Erythroblast (primary cell): ENCODE measurements around the gene TRNAU1AP.
"Not testable (repeated sequence)": the region's sequence is repeated elsewhere in the genome, so short reads cannot be mapped to it uniquely, and the experiment has no call there.

Source experiments
- DNase-seq, 2 experiments: peaks; one replicate each; lab custom pipeline; 2025; lab: John Stamatoyannopoulos, UW
- GATA1 ChIP-seq: IDR thresholded peaks from 2 replicates; pipeline ENCODE4 v1.6.1; 2011; ENCODE audit warnings: low read depth, mild to moderate bottlenecking, control low read depth, low read length, moderate library complexity
- POLR2A ChIP-seq: IDR thresholded peaks from 2 replicates; pipeline ENCODE4 v1.6.1; 2011; ENCODE audit warnings: mild to moderate bottlenecking, low read length

Gene TRNAU1AP

DNA sequence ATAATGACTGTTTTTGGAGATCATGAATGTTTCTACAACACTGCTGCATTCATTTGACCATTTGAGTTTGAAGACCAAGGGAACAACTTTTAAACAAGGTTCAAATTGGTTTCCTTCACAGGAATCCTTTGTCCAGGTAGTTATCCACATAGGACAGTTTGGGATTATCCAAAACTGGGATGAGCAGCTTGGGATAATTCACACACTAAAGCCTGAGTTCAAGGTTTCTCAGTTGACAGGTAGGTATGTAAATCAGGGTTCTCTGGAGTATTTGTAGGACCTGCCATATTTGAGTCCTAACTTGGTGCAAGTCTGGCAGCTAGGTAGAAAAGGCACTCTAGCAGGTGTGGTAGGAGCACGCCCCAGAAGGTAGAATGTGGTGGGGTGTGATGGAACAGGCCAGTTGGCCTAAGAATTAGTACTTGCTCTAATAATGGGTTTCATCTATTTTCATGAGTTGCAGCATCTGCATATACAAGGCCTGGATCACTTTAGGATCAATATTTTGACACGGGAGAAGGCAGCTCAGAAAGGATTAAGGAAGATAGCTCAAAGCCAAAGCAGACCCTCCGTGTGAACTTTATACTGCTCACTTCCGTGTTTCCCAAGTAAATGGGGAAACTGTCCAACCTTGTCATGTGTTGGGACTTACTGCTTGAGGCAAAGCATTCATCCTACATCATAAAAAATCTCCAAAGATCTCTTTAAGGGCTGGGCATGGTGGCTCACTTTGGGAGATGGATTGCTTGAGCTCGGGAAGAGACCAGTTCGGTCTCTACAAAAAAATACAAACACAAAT lies 25.1 kb downstream of the TRNAU1AP start:
- no peak for DNase-seq

DNA sequence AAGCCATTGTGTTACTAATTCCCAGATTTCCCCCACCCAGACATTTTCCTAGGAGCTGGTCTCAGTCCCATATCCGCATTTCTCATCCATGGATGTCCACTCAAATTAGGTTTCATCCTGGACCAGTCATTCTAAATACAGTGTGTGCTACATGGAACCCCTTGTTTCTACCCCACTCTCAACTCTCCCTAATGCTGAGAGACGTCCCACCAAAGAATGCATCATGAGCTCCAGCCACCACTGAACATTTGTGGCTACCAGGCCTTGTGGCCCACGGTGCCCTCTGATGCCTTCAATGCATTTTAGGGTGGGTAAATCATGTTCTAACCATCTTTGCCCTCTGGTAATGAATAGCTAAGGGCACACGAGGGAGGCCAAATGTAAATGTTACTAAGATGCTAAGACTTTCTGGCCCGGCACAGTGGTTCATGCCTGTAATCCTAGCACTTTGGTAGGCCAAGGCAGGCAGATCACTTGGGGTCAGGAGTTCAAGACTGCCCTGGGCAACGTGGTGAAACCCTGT lies 25.9 kb downstream of the TRNAU1AP start:
- TF ChIP-seq GATA1: no peak
- TF ChIP-seq POLR2A: no peak
- DNase-seq: no peak

More for the DNA sequence above, 25.1 kb downstream of the TRNAU1AP start:
- TF ChIP-seq POLR2A (peak; percentile 3), GATA1 (no peak)

GRCh38 chr1:28579401-28579800 lies 26.5 kb downstream of the TRNAU1AP start:
- no peak for DNase-seq
- TF ChIP-seq GATA1 (no peak), POLR2A (no peak)

DNA sequence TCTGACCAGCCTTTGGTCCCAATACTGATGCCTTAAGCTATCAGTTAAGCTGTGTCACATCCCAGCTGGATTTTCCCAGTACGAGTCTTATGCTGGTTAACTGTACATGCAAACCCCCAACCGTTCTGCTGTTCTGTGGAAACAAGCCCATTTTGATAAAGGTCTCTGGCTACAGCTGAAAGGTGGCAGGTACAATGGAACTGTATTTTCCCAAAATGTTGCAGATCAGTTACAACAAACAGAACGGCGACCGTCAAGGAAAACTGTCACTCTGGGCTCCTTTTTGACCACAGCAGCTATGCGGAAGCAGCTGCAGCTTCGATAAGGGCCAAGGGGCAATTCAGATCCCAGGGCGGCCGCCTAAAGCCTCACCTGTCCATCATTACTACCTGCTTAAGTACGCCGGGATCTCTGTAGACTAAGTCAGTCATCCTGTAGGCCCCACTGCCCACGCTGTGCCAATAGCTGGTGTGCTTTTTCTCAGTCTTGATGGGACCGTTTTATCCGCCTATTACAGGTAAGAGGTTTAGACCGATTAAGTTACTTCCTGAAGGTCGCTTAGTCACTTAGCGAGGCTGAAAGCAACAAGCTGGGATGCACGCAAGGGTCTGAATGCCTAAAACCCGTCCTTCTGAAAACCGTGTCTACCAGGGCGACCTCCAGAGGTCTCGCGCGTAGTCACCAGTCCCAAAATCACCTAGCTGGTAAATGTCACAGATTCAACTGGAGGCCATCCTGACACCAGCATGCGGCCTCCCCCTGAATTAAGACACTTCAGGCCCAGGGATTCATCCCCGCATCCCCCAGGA lies 28.0 kb downstream of the TRNAU1AP start:
- DNase-seq: peak in 1 of 2 experiments; percentile 87
- no peak for TF ChIP-seq POLR2A
- TF ChIP-seq GATA1: no peak

- peak; percentile 100 for TF ChIP-seq POLR2A
- TF ChIP-seq GATA1: no peak
- DNase-seq: peak; percentile 96 to 97
These were observed 28.8 kb downstream of the TRNAU1AP start for GRCh38 chr1:28581531-28582247.

GRCh38 chr1:28582248-28582615 lies 29.3 kb downstream of the TRNAU1AP start:
- DNase-seq: no peak
- TF ChIP-seq POLR2A (no peak), GATA1 (no peak)

- not testable (repeated sequence) for DNase-seq
These were observed 33.9 kb downstream of the TRNAU1AP start for GRCh38 chr1:28586585-28587391.

- peak in 1 of 2 experiments; percentile 38 for DNase-seq
These were observed 38.9 kb downstream of the TRNAU1AP start, which contains the start of gene RAB42 for GRCh38 chr1:28591708-28592320. Gene RAB42 (plus strand): TSS chr1:28592265. CDS start chr1:28592512, 247 bp downstream.

GRCh38 chr1:28592321-28593071 lies 39.6 kb downstream of the TRNAU1AP start:
- DNase-seq: peak in 1 of 2 experiments; percentile 38
- TF ChIP-seq GATA1 (no peak), POLR2A (no peak)

More at GRCh38 chr1:28591708-28592320, 38.9 kb downstream of the TRNAU1AP start, which contains the start of gene RAB42:
- TF ChIP-seq POLR2A (no peak), GATA1 (no peak)

DNA sequence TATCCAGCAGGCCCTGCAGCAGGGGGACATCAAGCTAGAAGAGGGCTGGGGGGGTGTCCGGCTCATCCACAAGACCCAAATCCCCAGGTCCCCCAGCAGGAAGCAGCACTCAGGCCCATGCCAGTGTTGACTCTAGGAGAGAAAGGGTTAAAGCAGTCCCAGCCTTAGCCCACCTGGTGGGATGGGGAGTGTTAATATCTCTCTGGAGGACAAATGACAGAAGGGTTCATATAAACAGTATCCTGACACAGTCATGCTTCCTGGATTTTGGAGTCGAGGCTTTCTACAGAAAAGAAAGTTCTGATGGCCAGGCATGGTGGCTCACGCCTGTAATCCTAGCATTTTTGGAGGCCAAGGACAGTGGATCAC lies 41.1 kb downstream of the TRNAU1AP start:
- DNase-seq: not testable (repeated sequence)

GRCh38 chr1:28594686-28595411 lies 42.0 kb downstream of the TRNAU1AP start:
- DNase-seq: not testable (repeated sequence)
